HG03378 (cell line): ENCODE data around the gene TOM1.

Source experiments
- ATAC-seq: cut with Tn5 transposase; IDR thresholded peaks from one replicate; pipeline ENCODE4 v1.9.1; 2021; ENCODE audit warnings: mild to moderate bottlenecking, moderate library complexity; ENCODE audit not compliant: unreplicated experiment

TOM1 gene

DNA sequence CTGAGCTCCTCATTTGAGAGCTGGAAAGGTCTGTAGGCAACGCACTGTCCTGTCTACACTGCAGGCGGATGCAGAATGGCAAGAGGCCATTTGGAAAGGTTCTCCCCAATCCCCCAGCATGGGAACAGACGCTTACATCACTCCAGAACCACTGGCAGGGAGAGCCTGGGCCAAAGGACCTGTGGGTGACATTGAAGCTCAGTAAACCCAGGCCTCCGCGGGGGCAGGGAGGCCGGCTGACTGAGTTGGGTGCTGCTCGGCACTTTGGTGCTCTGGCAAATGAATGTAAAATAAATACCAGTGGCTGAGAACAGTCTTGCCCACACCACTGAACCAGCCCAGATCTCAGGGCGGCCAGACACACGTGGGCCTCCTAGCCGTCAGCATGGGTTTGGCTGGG lies 22.4 kb downstream of the TOM1 start:
- no peak for ATAC-seq

DNA sequence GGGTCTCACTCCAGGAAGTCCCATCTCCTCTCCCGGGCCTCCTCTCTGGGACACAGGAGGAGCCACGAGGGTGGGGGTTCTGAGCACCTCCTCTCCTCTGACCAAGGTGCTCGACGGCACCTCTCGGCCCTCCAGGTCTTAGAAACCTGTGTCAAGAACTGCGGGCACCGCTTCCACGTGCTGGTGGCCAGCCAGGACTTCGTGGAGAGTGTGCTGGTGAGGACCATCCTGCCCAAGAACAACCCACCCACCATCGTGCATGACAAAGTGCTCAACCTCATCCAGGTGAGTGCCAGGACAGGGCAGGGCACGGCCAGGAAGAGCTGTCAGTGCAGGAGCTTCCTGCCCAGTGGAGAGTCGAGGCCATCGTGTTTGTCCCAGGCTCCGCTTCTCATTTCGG lies 23.2 kb downstream of the TOM1 start:
- ATAC-seq = no peak

DNA sequence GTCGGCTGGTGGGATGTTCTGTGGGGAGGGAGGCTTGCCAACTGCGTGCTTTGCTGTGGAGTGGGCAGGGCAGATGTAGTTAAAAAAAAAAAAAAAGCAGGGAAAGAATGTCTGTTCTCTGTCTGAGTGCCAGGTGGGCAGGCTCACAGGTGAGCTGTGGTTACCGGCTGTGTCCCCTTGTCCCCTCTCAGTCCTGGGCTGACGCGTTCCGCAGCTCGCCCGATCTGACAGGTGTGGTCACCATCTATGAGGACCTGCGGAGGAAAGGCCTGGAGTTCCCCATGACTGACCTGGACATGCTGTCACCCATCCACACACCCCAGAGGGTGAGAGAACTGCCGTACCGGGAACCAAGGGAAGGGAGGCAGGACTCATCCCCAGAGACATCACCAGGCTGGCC lies 23.6 kb downstream of the TOM1 start:
- ATAC-seq = no peak

DNA sequence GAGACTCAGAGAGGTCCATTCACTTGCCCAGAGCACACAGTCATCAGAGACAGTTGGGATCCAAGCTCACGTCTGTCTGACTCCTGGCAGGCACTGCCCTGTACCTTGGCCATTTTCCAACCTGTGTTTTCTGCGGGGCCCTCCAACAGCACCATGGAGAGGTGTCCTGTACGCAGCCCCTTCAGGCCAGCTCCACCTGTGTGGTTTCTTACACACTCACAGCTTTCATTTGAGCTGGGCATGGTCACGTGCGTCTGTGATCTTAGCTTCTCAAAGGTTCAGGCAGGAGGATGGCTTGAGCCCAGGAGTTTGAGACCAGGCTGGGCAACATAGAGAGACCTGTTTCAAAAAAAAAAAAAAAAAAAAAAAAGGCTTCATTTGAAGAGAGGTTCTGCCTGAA lies 24.4 kb downstream of the TOM1 start:
- ATAC-seq = no peak

DNA sequence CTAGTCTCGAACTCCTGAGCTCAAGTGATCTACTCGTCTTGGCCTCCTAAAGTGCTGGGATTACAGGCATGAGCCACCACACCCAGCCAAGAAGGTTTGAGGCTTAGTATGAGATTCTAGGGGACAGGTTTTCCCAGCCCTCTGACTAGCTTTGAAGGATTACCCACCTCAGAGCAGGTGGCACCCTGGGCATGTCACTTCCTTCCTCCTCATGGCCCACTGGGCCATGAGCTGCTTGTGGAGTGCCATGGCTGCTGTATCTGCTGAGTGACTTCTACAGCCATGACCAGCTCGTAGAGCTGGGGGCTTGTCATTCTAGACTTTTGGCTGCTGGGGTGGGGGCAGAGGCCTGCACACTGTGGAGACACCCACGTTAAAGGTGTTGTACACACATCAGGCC lies 25.1 kb downstream of the TOM1 start:
- no peak for ATAC-seq

DNA sequence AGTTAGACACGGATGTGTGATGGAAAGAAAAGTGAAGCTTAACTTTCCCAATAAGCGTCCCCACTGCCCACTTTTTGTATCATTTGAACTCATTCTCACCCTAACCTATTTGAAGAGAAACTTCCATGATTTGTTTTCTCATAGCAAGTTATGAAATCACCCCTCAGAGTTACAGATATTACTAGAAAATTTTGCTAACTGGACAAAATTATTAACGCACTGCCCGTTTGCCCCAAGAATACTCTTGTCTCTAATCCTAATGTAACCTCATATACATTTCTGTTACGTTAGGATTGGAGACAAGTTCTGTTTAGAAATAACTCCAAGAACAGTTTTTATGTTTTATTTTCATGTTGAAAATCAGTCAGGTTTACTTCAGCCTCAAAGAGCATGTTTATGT lies 25.5 kb downstream of the TOM1 start:
- ATAC-seq = no peak

DNA sequence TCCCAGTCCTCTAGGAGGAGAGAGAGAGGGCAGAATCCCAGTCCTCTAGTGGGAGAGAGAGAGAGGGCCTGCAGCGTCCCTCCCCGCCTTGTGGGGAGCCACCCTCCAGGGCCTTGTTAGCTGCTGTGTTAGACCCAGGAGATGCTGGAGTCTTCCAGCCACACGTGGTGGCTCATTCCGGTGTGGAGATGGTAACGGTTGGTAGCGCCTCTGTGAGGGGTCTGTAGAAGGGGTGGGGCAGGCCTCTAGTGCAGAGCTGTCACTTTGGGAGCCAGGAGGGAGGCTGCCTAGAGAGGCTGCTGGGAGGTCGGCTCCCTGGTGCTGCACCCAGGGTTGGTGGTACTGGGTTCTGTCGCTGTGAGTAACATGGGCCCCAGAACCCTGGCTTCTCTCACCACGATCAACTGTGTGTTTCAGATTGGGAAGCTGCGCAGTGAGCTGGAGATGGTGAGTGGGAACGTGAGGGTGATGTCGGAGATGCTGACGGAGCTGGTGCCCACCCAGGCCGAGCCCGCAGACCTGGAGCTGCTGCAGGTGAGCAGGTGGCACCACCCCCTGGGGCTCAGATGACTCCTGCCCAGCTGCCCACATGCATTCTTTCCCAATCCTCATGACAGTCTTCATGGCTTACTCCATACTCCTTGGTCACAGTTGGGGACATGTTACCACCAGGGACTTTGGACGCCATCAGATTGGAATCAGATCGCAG lies 27.3 kb downstream of the TOM1 start:
- no peak for ATAC-seq

DNA sequence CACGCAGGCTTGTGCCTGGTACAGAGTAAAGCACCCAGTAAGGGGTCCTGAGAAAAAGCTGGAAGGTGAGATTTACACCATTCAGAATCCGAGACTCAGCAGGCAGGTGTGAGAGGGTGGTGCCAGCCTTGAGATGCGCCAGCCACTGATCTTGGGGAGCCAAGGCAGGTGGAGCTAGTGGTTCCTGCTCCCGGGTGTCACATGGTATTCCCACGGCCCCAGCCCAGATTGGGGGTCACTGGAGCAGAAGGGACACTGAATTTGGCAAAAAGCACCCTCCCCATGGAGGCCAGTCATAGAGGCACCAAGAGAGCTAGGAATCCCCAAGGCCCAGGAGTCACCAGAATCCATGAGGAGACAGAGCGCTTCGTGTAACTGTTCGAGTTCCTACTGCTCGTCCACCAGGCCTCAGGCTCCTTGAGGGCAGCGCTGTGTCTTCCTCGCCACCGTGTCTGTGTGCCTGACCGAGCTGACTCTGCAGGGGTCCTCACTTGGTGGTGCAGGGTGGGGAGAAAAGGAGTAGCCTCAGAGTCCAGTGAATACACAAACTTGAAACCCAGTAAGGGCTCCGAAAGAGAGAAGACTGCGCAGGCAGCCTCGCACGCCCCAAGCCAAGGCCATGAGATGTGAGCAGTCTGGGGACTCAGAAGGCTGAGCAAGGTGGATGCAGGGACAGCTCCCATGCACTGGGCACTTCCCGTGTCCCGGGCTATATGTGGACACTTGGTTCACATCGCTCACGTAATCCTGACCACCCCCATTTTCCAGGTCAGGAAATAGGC lies 28.2 kb downstream of the TOM1 start:
- ATAC-seq = no peak

DNA sequence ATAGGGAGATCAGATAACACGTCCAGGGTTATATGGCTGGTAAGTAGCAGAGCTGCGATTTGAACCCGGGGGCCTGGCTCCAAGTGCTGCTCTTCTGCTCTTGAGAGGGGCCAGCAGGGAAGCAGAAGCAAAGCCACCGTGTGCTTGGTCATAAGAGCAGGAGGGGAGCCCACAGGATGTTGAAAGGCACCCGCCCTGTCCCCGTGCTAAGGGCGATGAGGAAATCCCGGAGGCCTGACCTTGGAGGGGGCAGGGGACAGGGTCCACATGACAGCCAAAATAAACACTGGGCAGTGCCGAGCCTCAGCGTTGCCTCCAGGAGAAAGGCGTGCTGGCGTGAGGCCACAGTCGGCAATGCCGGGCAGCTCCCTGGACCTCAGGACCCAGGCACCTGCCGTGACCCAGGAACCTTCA lies 28.8 kb downstream of the TOM1 start:
- ATAC-seq = no peak

DNA sequence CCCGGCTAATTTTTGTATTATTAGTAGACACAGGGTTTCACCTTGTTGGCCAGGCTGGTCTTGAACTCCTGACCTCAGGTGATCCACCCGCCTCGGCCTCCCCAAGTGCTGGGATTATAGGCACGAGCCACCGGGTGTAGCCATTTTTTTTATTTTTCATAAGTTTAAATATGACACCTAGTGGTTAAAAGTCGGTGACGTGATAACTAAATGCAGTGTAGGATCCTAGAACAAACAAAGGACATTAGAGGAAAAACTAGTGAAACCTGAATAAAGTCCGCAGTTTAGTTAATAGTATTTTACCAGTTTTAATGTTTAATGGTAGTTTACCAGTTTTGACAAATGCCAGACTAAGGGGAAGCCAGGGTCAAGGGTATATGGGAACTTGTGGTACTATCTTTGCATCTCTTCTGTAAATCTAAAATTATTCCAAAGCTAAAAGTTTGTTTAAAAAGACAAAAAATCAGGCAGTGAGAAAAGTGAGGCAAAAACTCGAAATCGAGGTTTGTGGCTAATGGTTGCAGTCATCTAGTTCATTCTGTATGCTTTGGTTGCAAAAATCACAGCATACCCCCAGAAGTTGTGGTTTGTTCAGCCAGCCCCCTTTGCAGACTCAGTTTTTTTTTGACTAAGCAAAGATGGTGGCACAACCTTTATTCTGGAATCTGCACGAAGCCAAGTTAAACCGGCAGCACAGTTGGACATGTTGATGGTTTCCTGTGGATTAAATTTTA lies 29.6 kb downstream of the TOM1 start:
- no peak for ATAC-seq

DNA sequence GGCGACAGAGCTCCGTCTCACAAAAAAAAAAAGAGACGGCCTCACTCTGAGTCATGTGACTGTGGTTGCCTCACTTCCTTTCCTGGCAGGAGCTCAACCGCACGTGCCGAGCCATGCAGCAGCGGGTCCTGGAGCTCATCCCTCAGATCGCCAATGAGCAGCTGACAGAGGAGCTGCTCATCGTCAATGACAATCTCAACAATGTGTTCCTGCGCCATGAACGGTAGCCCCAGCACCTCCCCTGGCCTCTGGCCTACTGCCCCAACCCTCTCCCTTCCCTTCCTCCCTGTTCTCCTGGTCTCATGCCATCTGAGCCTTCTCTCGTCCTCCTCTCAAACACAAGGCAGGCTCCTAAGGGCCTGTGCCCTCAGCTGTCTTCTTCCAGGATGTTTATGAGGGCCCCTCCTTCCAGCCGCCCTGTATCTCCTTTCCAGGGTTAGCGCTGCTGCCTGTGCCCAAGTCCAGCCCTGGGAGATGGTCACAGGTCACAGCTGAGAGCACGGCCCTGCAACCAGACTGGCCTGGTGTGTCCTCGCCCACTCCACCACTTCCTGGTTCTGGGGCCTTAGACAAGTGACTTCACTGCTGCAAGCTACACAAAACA lies 30.7 kb downstream of the TOM1 start:
- no peak for ATAC-seq

DNA sequence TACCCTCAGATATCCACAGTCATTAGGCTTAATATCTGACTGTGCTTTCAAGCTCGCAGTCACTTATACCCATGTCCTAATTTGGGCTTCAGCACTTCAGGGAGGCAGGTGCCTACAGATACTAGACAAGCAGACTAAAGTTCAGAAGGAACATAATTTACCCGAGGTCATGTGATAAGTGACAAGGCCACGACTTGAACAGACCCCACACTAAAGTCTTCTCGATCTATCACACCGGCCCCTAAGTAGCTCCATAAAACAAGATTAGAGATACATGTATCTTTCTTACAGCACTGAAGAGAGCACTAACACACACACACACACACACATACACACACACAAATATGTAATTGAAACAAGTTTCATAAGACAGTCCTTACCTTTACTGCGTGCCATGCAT lies 32.6 kb downstream of the TOM1 start:
- ATAC-seq = no peak

DNA sequence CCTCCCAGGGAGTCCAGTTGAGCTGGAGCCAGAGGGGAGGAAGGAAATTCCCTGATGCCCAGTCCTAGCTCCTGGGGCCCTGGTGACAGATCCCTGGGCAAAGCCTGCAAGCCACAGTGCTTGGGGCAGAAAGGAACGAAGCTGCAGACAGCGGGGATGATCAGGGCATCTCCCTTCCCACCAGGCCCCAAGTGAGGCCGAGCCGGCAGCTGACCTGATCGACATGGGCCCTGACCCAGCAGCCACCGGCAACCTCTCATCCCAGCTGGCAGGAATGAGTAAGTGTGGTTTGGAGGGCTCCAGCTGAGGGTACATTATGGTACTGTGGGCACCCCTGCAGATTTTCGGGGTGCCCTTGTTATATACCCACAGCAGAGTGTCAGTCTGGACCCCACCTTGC lies 33.5 kb downstream of the TOM1 start:
- ATAC-seq = no peak

DNA sequence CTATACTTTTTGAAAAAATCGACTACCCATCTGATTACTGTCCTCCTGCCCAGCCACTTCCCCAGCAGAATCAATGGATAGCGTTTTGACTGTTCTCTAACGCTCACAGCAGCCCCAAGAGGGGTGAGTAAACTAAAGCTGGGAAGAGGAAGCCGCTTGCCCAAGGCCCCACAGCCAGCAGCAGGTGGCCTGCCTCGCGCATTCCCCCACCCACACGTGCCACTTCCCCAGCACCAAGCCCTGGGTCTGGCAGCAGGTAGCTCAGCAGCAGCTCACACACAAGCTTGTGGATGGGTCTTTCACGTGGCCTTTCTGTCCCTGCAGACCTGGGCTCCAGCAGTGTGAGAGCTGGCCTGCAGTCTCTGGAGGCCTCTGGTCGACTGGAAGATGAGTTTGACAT lies 34.3 kb downstream of the TOM1 start:
- no peak for ATAC-seq

DNA sequence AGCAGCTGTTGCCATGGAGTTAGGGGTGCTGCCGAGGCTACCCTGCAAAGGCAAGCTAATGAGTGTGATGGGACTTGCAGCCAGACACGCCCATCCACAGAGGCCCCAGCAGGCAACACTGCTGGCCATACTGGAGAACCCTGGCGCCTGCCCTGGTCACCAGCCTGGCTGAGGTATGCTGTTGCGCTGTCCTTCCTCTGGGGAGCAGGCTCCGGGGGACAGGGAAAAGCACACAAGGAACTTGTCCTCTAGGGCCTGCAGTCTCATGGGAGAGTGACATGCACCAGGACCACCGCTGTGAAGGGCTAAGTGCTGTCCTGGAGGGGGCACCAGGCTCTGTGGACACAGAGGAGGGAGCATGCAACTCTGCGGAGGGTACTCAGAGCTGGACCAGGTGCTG lies 35.8 kb downstream of the TOM1 start:
- ATAC-seq = no peak

DNA sequence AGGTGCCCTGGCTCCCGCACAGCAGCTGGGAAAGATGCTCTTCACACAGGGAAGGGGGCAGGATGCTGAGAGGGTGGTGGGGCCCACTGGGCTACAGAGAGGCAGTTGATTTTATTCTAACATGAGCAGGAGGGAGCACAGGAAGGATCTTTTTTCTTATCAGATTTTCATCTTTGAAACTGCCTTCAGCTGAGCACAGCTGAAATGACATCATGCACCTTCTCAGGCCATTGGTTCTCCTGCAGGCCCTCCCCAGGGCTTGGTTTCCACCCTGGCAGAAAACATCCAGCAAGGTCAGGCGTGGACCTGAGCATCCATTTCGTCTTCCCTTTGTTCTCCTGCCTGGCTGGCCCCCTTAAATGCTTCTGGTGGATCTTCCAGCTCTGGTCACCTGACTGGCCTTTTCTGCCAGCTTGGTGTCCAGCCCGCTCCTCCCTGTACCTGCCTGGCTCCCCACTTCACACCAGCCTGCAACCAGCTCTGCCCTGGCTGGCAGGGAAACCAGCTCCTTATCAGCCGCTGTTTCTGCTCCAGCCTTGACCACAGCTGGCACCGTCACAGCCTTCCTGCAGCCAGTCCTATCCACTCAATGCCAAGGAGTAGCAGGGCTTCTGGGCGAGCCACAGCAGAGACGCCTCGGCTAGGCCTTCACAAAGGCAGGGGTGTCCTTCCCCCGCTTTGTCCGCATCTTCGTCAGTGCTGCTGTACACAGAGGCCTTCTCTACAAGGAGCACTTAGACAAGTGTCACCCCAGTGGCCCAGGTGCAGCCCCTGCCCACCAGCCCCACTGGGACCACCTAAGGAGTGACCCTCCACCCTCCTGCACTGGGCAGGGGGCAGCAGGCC lies 36.5 kb downstream of the TOM1 start:
- no peak for ATAC-seq

DNA sequence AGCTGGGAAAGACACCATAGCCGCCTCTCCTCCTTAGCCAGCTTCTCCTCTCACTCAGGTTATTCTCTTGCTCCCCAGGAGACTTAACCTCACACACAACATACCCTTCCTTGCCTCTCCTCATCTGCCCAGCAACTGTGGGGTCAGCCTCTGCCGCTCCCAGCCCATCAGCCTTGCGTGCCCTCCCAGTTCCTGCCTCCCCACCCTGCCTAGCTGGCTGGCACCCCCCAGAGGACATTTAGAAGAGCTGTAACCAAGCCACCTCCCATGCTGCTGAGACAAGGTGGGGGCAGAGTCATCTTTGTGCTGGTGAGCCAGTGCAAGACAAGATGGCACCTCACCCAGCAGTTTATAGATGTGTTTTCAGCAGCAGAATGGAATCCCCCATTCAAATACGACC lies 38.2 kb downstream of the TOM1 start:
- no peak for ATAC-seq

DNA sequence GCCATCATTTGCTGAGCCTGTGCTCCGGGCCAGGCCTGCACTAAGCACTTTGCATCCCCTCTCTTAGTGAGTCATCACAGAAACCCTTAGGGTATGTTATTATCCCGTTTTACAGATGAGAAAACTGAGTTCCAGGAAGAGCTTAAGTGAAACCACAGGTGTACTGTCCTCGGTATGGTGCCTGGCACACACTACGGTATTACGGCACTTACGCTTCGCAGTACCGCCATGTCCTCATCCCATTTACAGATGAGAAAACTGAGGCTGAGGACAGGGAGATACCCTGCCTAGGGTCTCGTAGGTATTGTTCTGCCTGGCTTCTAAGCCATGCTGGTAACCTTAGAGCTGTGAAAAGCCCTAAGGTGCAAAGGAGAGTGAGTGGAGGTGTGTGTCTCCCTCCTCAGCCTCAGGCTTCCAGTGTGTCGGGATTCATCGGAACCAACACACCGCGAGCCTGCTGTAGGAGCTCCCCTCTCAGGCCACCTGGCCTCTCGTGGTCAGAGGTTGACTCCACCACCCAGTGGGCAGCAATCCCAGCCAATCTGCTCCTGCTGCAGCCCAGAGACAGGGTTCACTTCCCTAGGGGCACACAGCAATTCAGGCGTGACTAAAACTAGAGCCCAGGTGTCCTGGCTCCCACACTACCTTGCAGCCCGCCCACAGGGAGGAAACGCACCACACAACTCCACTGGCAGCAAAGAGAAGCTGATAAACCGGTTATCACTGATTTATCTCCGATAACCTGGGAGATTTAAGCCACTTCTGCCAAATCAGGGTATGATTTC lies 41.6 kb downstream of the TOM1 start:
- ATAC-seq = no peak

DNA sequence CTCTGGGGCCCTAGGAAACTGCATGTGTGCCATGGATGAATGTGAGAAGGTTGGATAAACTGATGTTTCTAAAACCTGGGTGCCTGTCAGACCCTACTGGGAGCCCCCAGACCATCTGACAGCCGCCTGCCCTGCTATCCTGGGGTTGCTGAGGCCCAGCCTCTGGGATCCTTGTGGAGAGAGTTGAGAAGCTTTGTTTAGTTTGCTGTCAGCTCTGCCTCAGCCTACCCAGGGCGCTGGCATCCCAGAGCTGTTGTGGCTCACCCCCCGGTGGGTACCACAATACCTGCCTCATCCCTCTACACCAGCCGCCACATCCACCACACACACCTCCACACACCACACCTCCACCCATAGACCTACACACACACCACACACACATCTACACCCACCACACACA lies 42.7 kb downstream of the TOM1 start:
- no peak for ATAC-seq
